H9 (cell line): Measurements from ENCODE around the gene HTRA3. TPM values are rescaled to one million over a fixed set of nuclear protein-coding genes. Genes with fewer than 3 reads are reported as not detected.

ENCODE experiments used
- DNase-seq: peaks from one replicate; pipeline ENCODE4 v3.0.0-alpha.2; 2017
- H2AFZ ChIP-seq: one replicate; pipeline ENCODE4 v1.6.1; 2013; ENCODE audit warnings: mild to moderate bottlenecking, low read length, control low read depth, moderate library complexity
- H2AK5ac ChIP-seq: 2 replicates; pipeline ENCODE4 v1.6.1; 2013; ENCODE audit warnings: low read length, control low read depth, mixed read lengths; ENCODE audit not compliant: insufficient read length
- H2BK120ac ChIP-seq: one replicate; pipeline ENCODE4 v1.6.1; 2013; ENCODE audit warnings: low read depth, mild to moderate bottlenecking, low read length, control low read depth, inconsistent platforms; ENCODE audit not compliant: poor library complexity, severe bottlenecking
- H2BK12ac ChIP-seq: 2 replicates; pipeline ENCODE4 v1.6.1; 2013; ENCODE audit warnings: low read length, control low read depth, mixed read lengths, low read depth; ENCODE audit not compliant: insufficient read length
- H2BK15ac ChIP-seq: 2 replicates; pipeline ENCODE4 v1.6.1; 2013; ENCODE audit warnings: low read depth, low read length, control low read depth
- H2BK20ac ChIP-seq: one replicate; pipeline ENCODE4 v1.6.1; 2013; ENCODE audit warnings: low read depth, mild to moderate bottlenecking, low read length, control low read depth, inconsistent platforms; ENCODE audit not compliant: poor library complexity, severe bottlenecking
- H2BK5ac ChIP-seq: 2 replicates; pipeline ENCODE4 v1.6.1; 2013; ENCODE audit warnings: low read length, control low read depth, mixed read lengths; ENCODE audit not compliant: insufficient read length
- H3K14ac ChIP-seq: 2 replicates; pipeline ENCODE4 v1.6.1; 2013; ENCODE audit warnings: low read length, control low read depth; ENCODE audit not compliant: insufficient read depth
- H3K18ac ChIP-seq: 2 replicates; pipeline ENCODE4 v1.6.1; 2013; ENCODE audit warnings: low read depth, mild to moderate bottlenecking, mixed read lengths, low read length, control low read depth; ENCODE audit not compliant: insufficient read length
- H3K23ac ChIP-seq: 2 replicates; pipeline ENCODE4 v1.6.1; 2013; ENCODE audit warnings: low read length, control low read depth, mixed read lengths, low read depth; ENCODE audit not compliant: insufficient read length
- H3K23me2 ChIP-seq: 2 replicates; pipeline ENCODE4 v1.6.1; 2013; ENCODE audit warnings: low read depth, mild to moderate bottlenecking, mixed read lengths, low read length, control low read depth; ENCODE audit not compliant: insufficient read length, poor library complexity, severe bottlenecking
- H3K27ac ChIP-seq: 2 replicates; pipeline ENCODE4 v1.5.1; 2013; ENCODE audit warnings: low read length, control low read depth, mixed read lengths, low read depth; ENCODE audit not compliant: insufficient read length
- H3K27me3 ChIP-seq: 2 replicates; pipeline ENCODE4 v1.6.1; 2013; ENCODE audit warnings: low read length, control low read depth, inconsistent platforms; ENCODE audit not compliant: insufficient read depth
- H3K4ac ChIP-seq: 2 replicates; pipeline ENCODE4 v1.6.1; 2013; ENCODE audit warnings: low read depth, mild to moderate bottlenecking, control low read depth, inconsistent platforms, low read length, moderate library complexity
- H3K4me1 ChIP-seq: 2 replicates; pipeline ENCODE4 v1.6.1; 2013; ENCODE audit warnings: low read length, control low read depth, inconsistent platforms; ENCODE audit not compliant: insufficient read depth
- H3K4me2 ChIP-seq: 2 replicates; pipeline ENCODE4 v1.6.1; 2013; ENCODE audit warnings: low read length, control low read depth, mixed read lengths; ENCODE audit not compliant: insufficient read length, insufficient read depth
- H3K56ac ChIP-seq: 2 replicates; pipeline ENCODE4 v1.6.1; 2013; ENCODE audit warnings: low read depth, mild to moderate bottlenecking, mixed read lengths, low read length, control low read depth; ENCODE audit not compliant: insufficient read length
- H3K79me1 ChIP-seq: 2 replicates; pipeline ENCODE4 v1.6.1; 2013; ENCODE audit warnings: low read depth, mild to moderate bottlenecking, moderate library complexity, low read length, control low read depth, inconsistent platforms; ENCODE audit not compliant: insufficient read depth, poor library complexity, severe bottlenecking
- H3K79me2 ChIP-seq: 2 replicates; pipeline ENCODE4 v1.6.1; 2013; ENCODE audit warnings: low read length, control low read depth, inconsistent platforms; ENCODE audit not compliant: insufficient read depth
- H3K9ac ChIP-seq: 2 replicates; pipeline ENCODE4 v1.6.1; 2013; ENCODE audit warnings: low read length, control low read depth, mixed read lengths; ENCODE audit not compliant: insufficient read length; ENCODE audit errors: extremely low read depth
- H3K9me3 ChIP-seq: one replicate; pipeline ENCODE4 v1.6.1; 2013; ENCODE audit warnings: low read depth, low read length, inconsistent platforms; ENCODE audit not compliant: control insufficient read depth
- H3T11ph ChIP-seq: one replicate; pipeline ENCODE4 v1.6.1; 2013; ENCODE audit warnings: mild to moderate bottlenecking, low read length, control low read depth, inconsistent platforms
- H4K20me1 ChIP-seq: one replicate; pipeline ENCODE4 v1.6.1; 2013; ENCODE audit not compliant: control insufficient read depth, insufficient read length, insufficient read depth
- H4K5ac ChIP-seq: 2 replicates; pipeline ENCODE4 v1.6.1; 2013; ENCODE audit warnings: low read depth, mild to moderate bottlenecking, mixed read lengths, low read length, control low read depth; ENCODE audit not compliant: insufficient read length
- H4K8ac ChIP-seq: replicated peaks from 2 replicates; pipeline ENCODE4 v1.6.1; 2013; ENCODE audit warnings: low read length, control low read depth, mixed read lengths, low read depth; ENCODE audit not compliant: insufficient read length
- H4K91ac ChIP-seq: 2 replicates; pipeline ENCODE4 v1.6.1; 2013; ENCODE audit warnings: low read depth, mild to moderate bottlenecking, moderate library complexity, mixed read lengths, low read length, control low read depth; ENCODE audit not compliant: insufficient read length
- H3K27ac Mint-ChIP-seq, 3 experiments: 2 replicates in 2 of 3; 3 replicates in 1 of 3; pipeline ENCODE4 v1.8.0; 2020 to 2021; ENCODE audit warnings: mixed read lengths in 3 of 3, mild to moderate bottlenecking in 1 of 3, moderate library complexity in 1 of 3
- H3K27me3 Mint-ChIP-seq: 2 replicates; pipeline ENCODE4 v1.8.0; 2021; ENCODE audit warnings: low read depth, mild to moderate bottlenecking, moderate library complexity, mixed read lengths
- H3K36me3 Mint-ChIP-seq, 3 experiments: 2 replicates in 2 of 3; 3 replicates in 1 of 3; pipeline ENCODE4 v1.8.0; 2020 to 2021; ENCODE audit warnings: low read depth in 3 of 3, mixed read lengths in 3 of 3; ENCODE audit not compliant: insufficient read depth in 1 of 3
- H3K4me1 Mint-ChIP-seq, 2 experiments: 2 replicates each; pipeline ENCODE4 v1.8.0; 2020; ENCODE audit warnings: mixed read lengths in 2 of 2
- H3K4me3 Mint-ChIP-seq, 2 experiments: 2 replicates in 1 of 2; 3 replicates in 1 of 2; pipeline ENCODE4 v1.8.0; 2020 to 2021; ENCODE audit warnings: mild to moderate bottlenecking in 2 of 2, mixed read lengths in 2 of 2, moderate library complexity in 1 of 2
- H3K9me3 Mint-ChIP-seq, 2 experiments: 2 replicates in 1 of 2; 3 replicates in 1 of 2; pipeline ENCODE4 v1.8.0; 2020; ENCODE audit warnings: mild to moderate bottlenecking in 2 of 2, mixed read lengths in 2 of 2, moderate library complexity in 1 of 2
- WGBS: extraction: QIAGEN DNeasy Blood & Tissue Kit; methylation state at CpG from one replicate; pipeline ENCODE4 v1.1.7; 2013; ENCODE audit warnings: missing lambda C conversion rate, low lambda C conversion rate, mixed read lengths; ENCODE audit not compliant: insufficient read length; ENCODE audit errors: extremely low coverage; 5-methylcytosine and 5-hydroxymethylcytosine counted together
- total RNA-seq: library from RNA; stranded (reverse); gene quantifications from 2 replicates; pipeline ENCODE4 v1.2.1, GENCODE V29; 2021
- TF ChIP-seq, protein P1 (sequence below): fragments of 200-600 bp; sonication (generic); conservative IDR thresholded peaks from 3 replicates; pipeline ENCODE4 v1.8.0; 2021; ENCODE audit warnings: antibody characterized with exemption, mild to moderate bottlenecking

HTRA3 gene
- total RNA-seq, 1 experiment from 2014 or later, result 3.0 TPM

- no peak overlapping the region for H4K91ac ChIP-seq
- H3K56ac ChIP-seq, result no peak overlapping the region
- no peak overlapping the region for H2AK5ac ChIP-seq
- no peak overlapping the region for H3K4ac ChIP-seq
- H2BK5ac ChIP-seq, result no peak overlapping the region
- no CpG with 5 or more reads among the region's 9 CpGs for WGBS
- no peak overlapping the region for H3K14ac ChIP-seq
- no peak overlapping the region for H4K8ac ChIP-seq
- H2BK15ac ChIP-seq, result no peak overlapping the region
- H2BK12ac ChIP-seq, result no peak overlapping the region
- H3K4me3 Mint-ChIP-seq, result no peak overlapping the region
- H3K27ac Mint-ChIP-seq, result no peak overlapping the region
- TF ChIP-seq, protein P1, sequence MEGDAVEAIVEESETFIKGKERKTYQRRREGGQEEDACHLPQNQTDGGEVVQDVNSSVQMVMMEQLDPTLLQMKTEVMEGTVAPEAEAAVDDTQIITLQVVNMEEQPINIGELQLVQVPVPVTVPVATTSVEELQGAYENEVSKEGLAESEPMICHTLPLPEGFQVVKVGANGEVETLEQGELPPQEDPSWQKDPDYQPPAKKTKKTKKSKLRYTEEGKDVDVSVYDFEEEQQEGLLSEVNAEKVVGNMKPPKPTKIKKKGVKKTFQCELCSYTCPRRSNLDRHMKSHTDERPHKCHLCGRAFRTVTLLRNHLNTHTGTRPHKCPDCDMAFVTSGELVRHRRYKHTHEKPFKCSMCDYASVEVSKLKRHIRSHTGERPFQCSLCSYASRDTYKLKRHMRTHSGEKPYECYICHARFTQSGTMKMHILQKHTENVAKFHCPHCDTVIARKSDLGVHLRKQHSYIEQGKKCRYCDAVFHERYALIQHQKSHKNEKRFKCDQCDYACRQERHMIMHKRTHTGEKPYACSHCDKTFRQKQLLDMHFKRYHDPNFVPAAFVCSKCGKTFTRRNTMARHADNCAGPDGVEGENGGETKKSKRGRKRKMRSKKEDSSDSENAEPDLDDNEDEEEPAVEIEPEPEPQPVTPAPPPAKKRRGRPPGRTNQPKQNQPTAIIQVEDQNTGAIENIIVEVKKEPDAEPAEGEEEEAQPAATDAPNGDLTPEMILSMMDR, result no peak
- no peak overlapping the region for H4K5ac ChIP-seq
- no peaks in the 10 kb centered on the region for H3K23me2 ChIP-seq
- no peaks in the 10 kb centered on the region for H3K4me1 ChIP-seq
- no peaks in the 10 kb centered on the region for H4K20me1 ChIP-seq
- H3K18ac ChIP-seq, result no peak overlapping the region
- H3K27me3 Mint-ChIP-seq, result peaks cover 19% of the 10 kb centered on the region
- no peak overlapping the region for H3T11ph ChIP-seq
- no peaks in the 10 kb centered on the region for H3K36me3 Mint-ChIP-seq
- no peak overlapping the region for H3K27ac ChIP-seq
- no peaks in the 10 kb centered on the region for H3K9me3 ChIP-seq
- no peak overlapping the region for H3K23ac ChIP-seq
- no peak overlapping the region for H2AFZ ChIP-seq
- H2BK120ac ChIP-seq, result no peak overlapping the region
- DNase-seq, result no peak
- H3K79me1 ChIP-seq, result no peaks in the 10 kb centered on the region
- H3K27me3 ChIP-seq, result no peaks in the 10 kb centered on the region
- peaks cover 4 to 9% of the 10 kb centered on the region in 2 experiments for H3K4me1 Mint-ChIP-seq
- peaks cover 0 to 7% of the 10 kb centered on the region in 2 experiments; a peak in 2 of 5 replicates for H3K9me3 Mint-ChIP-seq
- H3K4me2 ChIP-seq, result no peak overlapping the region
- no peaks in the 10 kb centered on the region for H3K79me2 ChIP-seq
- no peak overlapping the region for H3K9ac ChIP-seq
- no peak overlapping the region for H2BK20ac ChIP-seq
Observed at GRCh38 chr4:8308144-8308543, 38.6 kb downstream of the HTRA3 start.
